ENCODE measurements around the gene VDAC1. TPM values are rescaled to one million over a fixed set of nuclear protein-coding genes. Genes with fewer than 3 reads are reported as not detected.

VDAC1 gene
- total RNA-seq, 1 donor from 2014 or later = 158 TPM

- H3K27ac Mint-ChIP-seq = no peak overlapping the region
- H3K4me1 Mint-ChIP-seq = peaks cover 19% of the 10 kb centered on the region
- H3K27me3 Mint-ChIP-seq = no peaks in the 10 kb centered on the region
- ChIA-PET POLR2A (interaction anchor here (0.6 to 0.7 kb wide), 3 partner anchors 30 to 555 kb away, joined by 3 to 7 read pairs (median 4); no protein-coding TSS in a partner anchor), CTCF (interaction anchor here (0.7 to 4.6 kb wide), 7 partner anchors 11 to 122 kb away, joined by 3 to 33 read pairs (median 5); no protein-coding TSS in a partner anchor)
- no peaks in the 10 kb centered on the region for H3K9me3 Mint-ChIP-seq
- ATAC-seq (ENCODE audit: low read depth) (peak; percentile 84), DNase-seq (no peak)
- TF ChIP-seq CTCF (IDR thresholded peaks at IDR 0.05) = no peak
- H3K4me3 Mint-ChIP-seq = no peak overlapping the region
- H3K36me3 Mint-ChIP-seq (ENCODE audit: low read depth) = no peaks in the 10 kb centered on the region
- intact Hi-C loops (cut with micrococcal nuclease) = loop anchor here (1.0 kb wide), 1 partner anchor 13 kb away; no protein-coding TSS in a partner anchor
Measured at GRCh38 chr5:134026521-134027287, 21.9 kb upstream of the VDAC1 start.

GRCh38 chr5:134025786-134026185 is 21.0 kb upstream of the VDAC1 start:
- ATAC-seq (ENCODE audit: low read depth) (no peak), DNase-seq (no peak)
- ChIA-PET CTCF (interaction anchor here (4.6 kb wide), 1 partner anchor 14 kb away, joined by 33 read pairs; no protein-coding TSS in a partner anchor), POLR2A (no interaction called here)
- Mint-ChIP-seq H3K9me3 (no peaks in the 10 kb centered on the region), H3K27me3 (no peaks in the 10 kb centered on the region), H3K36me3 (ENCODE audit: low read depth) (no peaks in the 10 kb centered on the region), H3K4me3 (no peak overlapping the region), H3K4me1 (peaks cover 13% of the 10 kb centered on the region), H3K27ac (no peak overlapping the region)
- intact Hi-C loops (cut with micrococcal nuclease) = loop anchor here (1.0 kb wide), 1 partner anchor 14 kb away; no protein-coding TSS in a partner anchor
- no peak for TF ChIP-seq CTCF (IDR thresholded peaks at IDR 0.05)

- Mint-ChIP-seq H3K36me3 (ENCODE audit: low read depth) (no peaks in the 10 kb centered on the region), H3K9me3 (no peaks in the 10 kb centered on the region), H3K27ac (no peak overlapping the region), H3K4me3 (no peak overlapping the region), H3K4me1 (peaks cover 3% of the 10 kb centered on the region), H3K27me3 (no peaks in the 10 kb centered on the region)
- intact Hi-C loops (cut with micrococcal nuclease) = no loop called here
- POLR2A ChIA-PET = no interaction called here
- no peak for TF ChIP-seq CTCF (IDR thresholded peaks at IDR 0.05)
- CTCF ChIA-PET = interaction anchor here (4.6 kb wide), 1 partner anchor 15 kb away, joined by 33 read pairs; no protein-coding TSS in a partner anchor
- ATAC-seq (ENCODE audit: low read depth) (no peak), DNase-seq (no peak)
Measured at GRCh38 chr5:134024811-134025210, 20.0 kb upstream of the VDAC1 start.

- Mint-ChIP-seq H3K4me3 (no peak overlapping the region), H3K9me3 (no peaks in the 10 kb centered on the region), H3K36me3 (ENCODE audit: low read depth) (no peaks in the 10 kb centered on the region), H3K4me1 (no peaks in the 10 kb centered on the region), H3K27ac (no peak overlapping the region), H3K27me3 (no peaks in the 10 kb centered on the region)
- POLR2A ChIA-PET = no interaction called here
- DNase-seq (no peak), ATAC-seq (ENCODE audit: low read depth) (no peak)
- CTCF ChIA-PET = no interaction called here
- TF ChIP-seq CTCF (IDR thresholded peaks at IDR 0.05) = no peak
- intact Hi-C loops (cut with micrococcal nuclease) = no loop called here
Measured at GRCh38 chr5:134022333-134022732, 17.6 kb upstream of the VDAC1 start.

- ChIA-PET POLR2A (no interaction called here), CTCF (no interaction called here)
- Mint-ChIP-seq H3K9me3 (no peaks in the 10 kb centered on the region), H3K4me1 (no peaks in the 10 kb centered on the region), H3K4me3 (no peak overlapping the region), H3K27me3 (no peaks in the 10 kb centered on the region), H3K27ac (no peak overlapping the region), H3K36me3 (ENCODE audit: low read depth) (no peaks in the 10 kb centered on the region)
- ATAC-seq (ENCODE audit: low read depth) (no peak), DNase-seq (no peak)
- intact Hi-C loops (cut with micrococcal nuclease) = no loop called here
- no peak for TF ChIP-seq CTCF (IDR thresholded peaks at IDR 0.05)
Measured at GRCh38 chr5:134020188-134020587, 15.4 kb upstream of the VDAC1 start.

Data from activated B cell treated with CpG ODN at 0.5 μM for 24 hours (primary cell).